Thyroid gland (tissue), 4 donors: ENCODE results near the gene UCK2.

Experiments
- POLR2A ChIP-seq, 2 donors: fragments of 450-650 bp; IDR thresholded peaks; one replicate each; pipeline ENCODE4 v1.6.1; 2017; ENCODE audit warnings: antibody characterized with exemption in 2 of 2, mild to moderate bottlenecking in 2 of 2, moderate library complexity in 1 of 2
- TF ChIP-seq, protein P1 (sequence below), 6 experiments: fragments of 200-600 bp in 3 of 6; fragments of 450-650 bp in 3 of 6; sonication (generic) in 3 of 6; IDR thresholded peaks; one replicate each; pipeline ENCODE4 v1.5.1; 2016 to 2019; ENCODE audit warnings: antibody characterized with exemption in 6 of 6, mild to moderate bottlenecking in 2 of 6, inconsistent platforms in 1 of 6, moderate library complexity in 1 of 6

DNA sequence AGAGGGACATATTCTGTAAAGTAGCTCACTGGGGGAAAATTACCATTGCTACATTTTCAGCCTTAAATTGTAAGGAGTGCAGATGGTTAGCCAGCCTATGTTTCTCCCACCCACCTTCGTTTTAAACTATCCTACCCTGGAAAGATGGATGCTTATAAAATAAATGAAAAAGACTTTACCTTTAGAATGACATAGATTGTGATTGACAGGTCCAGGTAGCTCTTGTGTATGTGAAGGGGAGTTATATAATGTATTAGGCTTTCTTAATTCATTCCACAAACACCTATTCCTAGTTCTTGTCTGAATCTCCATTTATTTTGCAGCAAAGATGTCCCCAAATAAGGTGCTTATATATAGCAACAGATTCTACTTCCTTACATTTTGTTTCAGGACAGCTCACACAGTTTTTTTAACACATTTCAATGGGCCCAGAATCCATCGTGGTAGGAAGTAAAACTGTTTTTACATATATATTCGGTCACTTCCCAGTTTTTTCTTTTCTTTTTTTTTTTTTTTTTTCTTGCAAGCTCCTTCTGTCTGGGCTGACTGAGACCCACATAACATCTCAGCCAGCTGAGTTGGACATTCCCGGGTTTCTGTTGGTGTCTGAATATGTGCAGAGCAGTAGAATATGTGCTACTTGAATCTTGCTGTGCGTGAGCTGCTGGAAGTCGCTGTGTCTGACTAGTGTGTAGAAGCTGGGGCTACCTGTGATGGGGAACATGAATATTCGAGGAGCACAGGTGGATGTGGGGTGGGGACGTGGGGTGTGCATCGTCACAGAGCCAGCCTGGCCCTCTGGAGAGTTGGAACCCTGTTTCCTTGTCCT lies 27.8 kb downstream of the UCK2 start:
- TF ChIP-seq, protein P1, sequence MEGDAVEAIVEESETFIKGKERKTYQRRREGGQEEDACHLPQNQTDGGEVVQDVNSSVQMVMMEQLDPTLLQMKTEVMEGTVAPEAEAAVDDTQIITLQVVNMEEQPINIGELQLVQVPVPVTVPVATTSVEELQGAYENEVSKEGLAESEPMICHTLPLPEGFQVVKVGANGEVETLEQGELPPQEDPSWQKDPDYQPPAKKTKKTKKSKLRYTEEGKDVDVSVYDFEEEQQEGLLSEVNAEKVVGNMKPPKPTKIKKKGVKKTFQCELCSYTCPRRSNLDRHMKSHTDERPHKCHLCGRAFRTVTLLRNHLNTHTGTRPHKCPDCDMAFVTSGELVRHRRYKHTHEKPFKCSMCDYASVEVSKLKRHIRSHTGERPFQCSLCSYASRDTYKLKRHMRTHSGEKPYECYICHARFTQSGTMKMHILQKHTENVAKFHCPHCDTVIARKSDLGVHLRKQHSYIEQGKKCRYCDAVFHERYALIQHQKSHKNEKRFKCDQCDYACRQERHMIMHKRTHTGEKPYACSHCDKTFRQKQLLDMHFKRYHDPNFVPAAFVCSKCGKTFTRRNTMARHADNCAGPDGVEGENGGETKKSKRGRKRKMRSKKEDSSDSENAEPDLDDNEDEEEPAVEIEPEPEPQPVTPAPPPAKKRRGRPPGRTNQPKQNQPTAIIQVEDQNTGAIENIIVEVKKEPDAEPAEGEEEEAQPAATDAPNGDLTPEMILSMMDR (IDR thresholded peaks at IDR 0.05), result no peak
- no peak for TF ChIP-seq POLR2A (IDR thresholded peaks at IDR 0.05)
